ENCODE measurements around the gene HSF4.

The HSF4 gene

GRCh38 chr16:67198238-67198734, 33.7 kb downstream of the HSF4 start:
- no peak overlapping the region for H3K4me3 ChIP-seq (ENCODE audit: low read depth, low read length)
- CTCF ChIA-PET, result interaction anchor here (0.7 to 9.3 kb wide), 21 partner anchors 9 to 303 kb away, joined by 3 to 83 read pairs (median 3); partner anchors contain the start of genes EXOC3L1, SLC9A5 and TMEM208
- POLR2A ChIA-PET, result interaction anchor here (0.9 to 1.8 kb wide), 4 partner anchors 9 to 46 kb away, joined by 3 to 7 read pairs (median 4); partner anchors contain the start of gene NOL3
- peak; percentile 77 for TF ChIP-seq CTCF (IDR thresholded peaks at IDR 0.05; ENCODE audit: insufficient read depth, low read length, missing control alignments)
- no peak for DNase-seq (ENCODE audit: low read depth, low spot score)

GRCh38 chr16:67199011-67199807, 34.7 kb downstream of the HSF4 start, which contains the start of gene ELMO3:
TSS of gene ELMO3 (plus strand) at chr16:67199131. CDS start at chr16:67199327, 196 bp downstream.
- ChIA-PET POLR2A (interaction anchor here (0.6 to 1.3 kb wide), 2 partner anchors 9 to 45 kb away, joined by 3 read pairs; no protein-coding TSS in a partner anchor), CTCF (interaction anchor here (1.5 to 9.3 kb wide), 5 partner anchors 12 to 43 kb away, joined by 3 to 83 read pairs (median 4); no protein-coding TSS in a partner anchor)
- DNase-seq (ENCODE audit: low read depth, low spot score), result no peak
- TF ChIP-seq CTCF (IDR thresholded peaks at IDR 0.05; ENCODE audit: insufficient read depth, low read length, missing control alignments), result peak; percentile 51
- no peak within 1 kb of the TSS for H3K4me3 ChIP-seq (ENCODE audit: low read depth, low read length)

GRCh38 chr16:67199808-67200198, 35.3 kb downstream of the HSF4 start:
- no peak overlapping the region for H3K4me3 ChIP-seq (ENCODE audit: low read depth, low read length)
- no peak for TF ChIP-seq CTCF (IDR thresholded peaks at IDR 0.05; ENCODE audit: insufficient read depth, low read length, missing control alignments)
- POLR2A ChIA-PET, result interaction anchor here (0.6 to 0.7 kb wide), 2 partner anchors 8 to 188 kb away, joined by 3 read pairs; no protein-coding TSS in a partner anchor
- no peak for DNase-seq (ENCODE audit: low read depth, low spot score)
- CTCF ChIA-PET, result interaction anchor here (1.5 to 9.3 kb wide), 2 partner anchors 11 to 12 kb away, joined by 4 to 83 read pairs; no protein-coding TSS in a partner anchor

- TF ChIP-seq CTCF (IDR thresholded peaks at IDR 0.05; ENCODE audit: insufficient read depth, low read length, missing control alignments), result no peak
- no peak for DNase-seq (ENCODE audit: low read depth, low spot score)
- CTCF ChIA-PET, result interaction anchor here (9.3 kb wide), 1 partner anchor 10 kb away, joined by 83 read pairs; no protein-coding TSS in a partner anchor
- POLR2A ChIA-PET, result interaction anchor here (0.7 kb wide), 1 partner anchor 189 kb away, joined by 3 read pairs; no protein-coding TSS in a partner anchor
- H3K4me3 ChIP-seq (ENCODE audit: low read depth, low read length), result no peak overlapping the region
These were observed 35.9 kb downstream of the HSF4 start for GRCh38 chr16:67200491-67200890.

- no peak for TF ChIP-seq CTCF (IDR thresholded peaks at IDR 0.05; ENCODE audit: insufficient read depth, low read length, missing control alignments)
- CTCF ChIA-PET, result interaction anchor here (0.8 to 1.0 kb wide), 2 partner anchors 12 to 48 kb away, joined by 3 read pairs; no protein-coding TSS in a partner anchor
- no peak overlapping the region for H3K4me3 ChIP-seq (ENCODE audit: low read depth, low read length)
- no peak for DNase-seq (ENCODE audit: low read depth, low spot score)
- POLR2A ChIA-PET, result interaction anchor here (0.6 kb wide), 2 partner anchors 22 to 25 kb away, joined by 3 read pairs; no protein-coding TSS in a partner anchor
These were observed 37.1 kb downstream of the HSF4 start for GRCh38 chr16:67201411-67202345.

Data from AG04449 (cell line).